Prostate gland (tissue), 2 donors: ENCODE results near the gene SPOCK1.

ENCODE experiments used
- POLR2AphosphoS5 ChIP-seq: sonication (generic); formaldehyde crosslinking; IDR thresholded peaks from one replicate; pipeline ENCODE4 v1.6.1; 2017; ENCODE audit warnings: antibody characterized with exemption
- TF ChIP-seq, protein P1 (sequence below), 4 experiments: fragments of 200-600 bp in 2 of 4; fragments of 450-650 bp in 2 of 4; sonication (generic) in 2 of 4; IDR thresholded peaks; 1 replicate in 3 of 4; 2 replicates in 1 of 4; pipeline ENCODE4 v1.5.1; 2016 to 2019; ENCODE audit warnings: antibody characterized with exemption in 4 of 4, mild to moderate bottlenecking in 2 of 4, moderate library complexity in 2 of 4

DNA sequence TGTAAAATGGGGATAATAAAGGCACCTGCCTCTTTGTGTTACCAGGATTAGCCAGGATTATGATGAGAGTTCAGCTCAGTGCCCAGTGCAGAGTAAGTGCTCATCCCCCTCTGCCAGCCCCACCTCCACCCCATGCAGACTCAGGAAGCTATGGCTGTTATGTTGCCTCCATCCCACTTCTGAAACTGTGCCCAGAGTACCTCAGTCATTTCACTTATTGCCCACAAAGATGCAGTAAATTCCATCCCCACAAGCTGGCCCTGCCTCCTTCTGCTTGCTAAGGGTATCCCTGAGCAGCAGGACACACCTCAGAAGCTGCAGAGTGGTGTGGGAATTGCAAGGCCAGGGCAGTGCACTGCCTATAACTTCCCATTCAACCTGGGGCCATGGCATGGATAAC lies 415.1 kb downstream of the SPOCK1 start:
- no peak for TF ChIP-seq POLR2AphosphoS5
- TF ChIP-seq, protein P1, sequence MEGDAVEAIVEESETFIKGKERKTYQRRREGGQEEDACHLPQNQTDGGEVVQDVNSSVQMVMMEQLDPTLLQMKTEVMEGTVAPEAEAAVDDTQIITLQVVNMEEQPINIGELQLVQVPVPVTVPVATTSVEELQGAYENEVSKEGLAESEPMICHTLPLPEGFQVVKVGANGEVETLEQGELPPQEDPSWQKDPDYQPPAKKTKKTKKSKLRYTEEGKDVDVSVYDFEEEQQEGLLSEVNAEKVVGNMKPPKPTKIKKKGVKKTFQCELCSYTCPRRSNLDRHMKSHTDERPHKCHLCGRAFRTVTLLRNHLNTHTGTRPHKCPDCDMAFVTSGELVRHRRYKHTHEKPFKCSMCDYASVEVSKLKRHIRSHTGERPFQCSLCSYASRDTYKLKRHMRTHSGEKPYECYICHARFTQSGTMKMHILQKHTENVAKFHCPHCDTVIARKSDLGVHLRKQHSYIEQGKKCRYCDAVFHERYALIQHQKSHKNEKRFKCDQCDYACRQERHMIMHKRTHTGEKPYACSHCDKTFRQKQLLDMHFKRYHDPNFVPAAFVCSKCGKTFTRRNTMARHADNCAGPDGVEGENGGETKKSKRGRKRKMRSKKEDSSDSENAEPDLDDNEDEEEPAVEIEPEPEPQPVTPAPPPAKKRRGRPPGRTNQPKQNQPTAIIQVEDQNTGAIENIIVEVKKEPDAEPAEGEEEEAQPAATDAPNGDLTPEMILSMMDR (IDR thresholded peaks at IDR 0.05) = no peak
